HepG2 (cell line): Measurements from ENCODE around the gene G6PD. TPM values are rescaled to one million over a fixed set of nuclear protein-coding genes. Genes with fewer than 3 reads are reported as not detected.

Experiments used
- ATF7-NPFF ChIP-seq: sonication (generic); formaldehyde crosslinking; IDR thresholded peaks from 2 replicates; pipeline ENCODE4 v1.8.1; 2023; ENCODE audit warnings: mild to moderate bottlenecking, low read depth, missing genetic modification reagents, moderate library complexity
- BCLAF1 ChIP-seq: fragments of 450-650 bp; IDR thresholded peaks from 2 replicates; pipeline ENCODE4 v1.6.1; 2017; ENCODE audit warnings: mild to moderate bottlenecking
- GATAD2A ChIP-seq: IDR thresholded peaks from 2 replicates; pipeline ENCODE4 v1.6.1; 2016
- IRF2 ChIP-seq: IDR thresholded peaks from 2 replicates; pipeline ENCODE4 v1.6.1; 2018; ENCODE audit warnings: missing genetic modification reagents, missing compliant biosample characterization
- KLF13 ChIP-seq: sonication (generic); formaldehyde crosslinking; IDR thresholded peaks from 2 replicates; pipeline ENCODE4 v1.4.0; 2020; ENCODE audit warnings: mild to moderate bottlenecking, missing genetic modification reagents
- MAFK ChIP-seq, 2 experiments: IDR thresholded peaks in 1 of 2; conservative IDR thresholded peaks in 1 of 2; 2 replicates each; pipeline ENCODE4 v1.6.1; 2011; ENCODE audit warnings: improper control_type of control experiment in 2 of 2, low read length in 2 of 2
- MED1 ChIP-seq: sonication (generic); formaldehyde crosslinking; IDR thresholded peaks from 2 replicates; pipeline ENCODE4 v1.4.0; 2020; ENCODE audit warnings: missing genetic modification reagents
- MTF1 ChIP-seq: sonication (generic); formaldehyde crosslinking; IDR thresholded peaks from 2 replicates; pipeline ENCODE4 v1.5.0; 2020; ENCODE audit warnings: missing genetic modification reagents
- MTF2 ChIP-seq: sonication (generic); formaldehyde crosslinking; IDR thresholded peaks from 2 replicates; pipeline ENCODE4 v1.5.0; 2020; ENCODE audit warnings: missing genetic modification reagents, borderline replicate concordance
- ZFP36L1 ChIP-seq: sonication (generic); formaldehyde crosslinking; IDR thresholded peaks from 2 replicates; pipeline ENCODE4 v1.8.0; 2022; ENCODE audit warnings: mild to moderate bottlenecking, missing genetic modification reagents, moderate library complexity
- ZNF33A ChIP-seq: sonication (generic); formaldehyde crosslinking; IDR thresholded peaks from 2 replicates; pipeline ENCODE4 v1.5.1; 2020; ENCODE audit warnings: missing genetic modification reagents, mild to moderate bottlenecking, moderate library complexity, borderline replicate concordance
- ZNF33B ChIP-seq: sonication (generic); formaldehyde crosslinking; IDR thresholded peaks from 2 replicates; pipeline ENCODE4 v1.5.1; 2020; ENCODE audit warnings: mild to moderate bottlenecking, missing genetic modification reagents
- ZNF703 ChIP-seq: sonication (generic); formaldehyde crosslinking; IDR thresholded peaks from 2 replicates; pipeline ENCODE4 v1.5.1; 2020; ENCODE audit warnings: missing genetic modification reagents, mild to moderate bottlenecking, moderate library complexity, borderline replicate concordance
- polyA plus RNA-seq, 8 experiments: library from polyadenylated mRNA; depleted of rRNA in 3 of 8; stranded (reverse) in 7 of 8; unstranded in 1 of 8; fragments of >200 nt; fragmentation: Illumina TruSeq in 4 of 8; extraction: Trizol in 4 of 8; gene quantifications; 2 replicates each; pipeline versions ENCODE4 v1.2.1 to v1.2.3, GENCODE V29; 2011 to 2016; ENCODE audit warnings: low read depth in 4 of 8, missing spikeins in 1 of 8, mixed read lengths in 1 of 8; ENCODE audit not compliant: insufficient read depth in 1 of 8
- total RNA-seq, 5 experiments: library from RNA; depleted of rRNA; stranded (reverse); fragments of >200 nt; fragmentation: Illumina TruSeq; extraction: Trizol; gene quantifications; 2 replicates each; pipeline ENCODE4 v1.2.3, GENCODE V29; 2016; ENCODE audit warnings: low read depth in 1 of 5
- TF ChIP-seq, protein P1 (sequence below): sonication (generic); formaldehyde crosslinking; IDR thresholded peaks from 2 replicates; pipeline ENCODE4 v1.4.0; 2020; ENCODE audit warnings: missing genetic modification reagents, borderline replicate concordance
- TF ChIP-seq, protein P2 (sequence below): sonication (generic); formaldehyde crosslinking; IDR thresholded peaks from 2 replicates; pipeline ENCODE4 v1.5.1; 2020; ENCODE audit warnings: missing genetic modification reagents, mild to moderate bottlenecking, borderline replicate concordance
- TF ChIP-seq, protein P3 (sequence below): sonication (generic); formaldehyde crosslinking; IDR thresholded peaks from 2 replicates; pipeline ENCODE4 v1.8.0; 2022; ENCODE audit warnings: mild to moderate bottlenecking, missing genetic modification reagents, moderate library complexity
- TF ChIP-seq, protein P4 (sequence below): sonication (generic); formaldehyde crosslinking; IDR thresholded peaks from 2 replicates; pipeline ENCODE4 v1.8.0; 2022; ENCODE audit warnings: missing genetic modification reagents, mild to moderate bottlenecking, inconsistent platforms, borderline replicate concordance

The G6PD gene
- total and polyA plus RNA-seq, 2 of the 13 experiments (the other 11 are each of a cell fraction or from before 2014, with no cell fraction given) = 18.8 to 28.8 TPM

DNA sequence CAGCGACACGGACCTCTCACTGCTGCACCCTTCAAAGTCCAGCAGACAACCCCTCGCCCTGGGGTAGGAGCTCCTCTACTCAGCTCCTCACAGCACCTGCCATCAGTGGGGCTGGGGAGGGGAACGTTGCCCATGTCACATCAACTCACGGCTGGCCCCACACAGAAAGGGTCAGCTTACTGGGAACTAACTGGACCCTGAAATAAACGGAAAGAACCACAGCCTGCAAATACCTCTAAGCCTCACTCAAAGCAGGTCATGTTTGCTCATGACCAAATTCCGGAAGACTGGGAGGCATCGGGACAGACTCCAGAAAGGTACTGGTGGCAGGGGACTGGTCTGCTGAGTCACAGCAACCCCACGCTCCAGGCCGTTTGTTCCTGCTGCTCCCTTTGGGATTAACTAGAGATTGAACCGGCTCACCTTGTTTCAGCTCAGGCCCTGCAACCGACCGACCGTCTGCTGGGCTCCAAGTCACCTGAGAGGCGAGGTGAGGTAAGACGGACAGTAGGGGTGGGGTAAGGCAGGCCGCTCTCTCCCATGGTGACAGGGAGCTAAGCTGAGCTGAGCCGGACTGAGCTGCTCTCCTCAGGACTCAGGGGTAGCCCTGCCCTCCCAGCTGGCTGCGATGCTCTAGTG is 5.6 kb downstream of the G6PD start (continued):
- TF ChIP-seq, protein P1, sequence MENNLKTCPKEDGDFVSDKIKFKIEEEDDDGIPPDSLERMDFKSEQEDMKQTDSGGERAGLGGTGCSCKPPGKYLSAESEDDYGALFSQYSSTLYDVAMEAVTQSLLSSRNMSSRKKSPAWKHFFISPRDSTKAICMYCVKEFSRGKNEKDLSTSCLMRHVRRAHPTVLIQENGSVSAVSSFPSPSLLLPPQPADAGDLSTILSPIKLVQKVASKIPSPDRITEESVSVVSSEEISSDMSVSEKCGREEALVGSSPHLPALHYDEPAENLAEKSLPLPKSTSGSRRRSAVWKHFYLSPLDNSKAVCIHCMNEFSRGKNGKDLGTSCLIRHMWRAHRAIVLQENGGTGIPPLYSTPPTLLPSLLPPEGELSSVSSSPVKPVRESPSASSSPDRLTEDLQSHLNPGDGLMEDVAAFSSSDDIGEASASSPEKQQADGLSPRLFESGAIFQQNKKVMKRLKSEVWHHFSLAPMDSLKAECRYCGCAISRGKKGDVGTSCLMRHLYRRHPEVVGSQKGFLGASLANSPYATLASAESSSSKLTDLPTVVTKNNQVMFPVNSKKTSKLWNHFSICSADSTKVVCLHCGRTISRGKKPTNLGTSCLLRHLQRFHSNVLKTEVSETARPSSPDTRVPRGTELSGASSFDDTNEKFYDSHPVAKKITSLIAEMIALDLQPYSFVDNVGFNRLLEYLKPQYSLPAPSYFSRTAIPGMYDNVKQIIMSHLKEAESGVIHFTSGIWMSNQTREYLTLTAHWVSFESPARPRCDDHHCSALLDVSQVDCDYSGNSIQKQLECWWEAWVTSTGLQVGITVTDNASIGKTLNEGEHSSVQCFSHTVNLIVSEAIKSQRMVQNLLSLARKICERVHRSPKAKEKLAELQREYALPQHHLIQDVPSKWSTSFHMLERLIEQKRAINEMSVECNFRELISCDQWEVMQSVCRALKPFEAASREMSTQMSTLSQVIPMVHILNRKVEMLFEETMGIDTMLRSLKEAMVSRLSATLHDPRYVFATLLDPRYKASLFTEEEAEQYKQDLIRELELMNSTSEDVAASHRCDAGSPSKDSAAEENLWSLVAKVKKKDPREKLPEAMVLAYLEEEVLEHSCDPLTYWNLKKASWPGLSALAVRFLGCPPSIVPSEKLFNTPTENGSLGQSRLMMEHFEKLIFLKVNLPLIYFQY (CRISPR knock-in tag) = no peak
- TF ChIP-seq ZNF703 = no peak
- TF ChIP-seq KLF13 (CRISPR knock-in tag) = no peak
- no peak for TF ChIP-seq ZNF33B (CRISPR knock-in tag)
- peak; percentile 37; the same call in 1 of the 2 replicates for TF ChIP-seq IRF2 (CRISPR knock-in tag)
- no peak; the same call in 1 of the 2 replicates for TF ChIP-seq GATAD2A (CRISPR knock-in tag)
- peak; percentile 33 to 42; a peak in 1 of 4 replicates for TF ChIP-seq MAFK (conservative IDR thresholded peaks at IDR 0.05 in 1 of 2, IDR thresholded peaks at IDR 0.05 in 1 of 2; ENCODE audit: low read length in 2 of 2)
- TF ChIP-seq, protein P2, sequence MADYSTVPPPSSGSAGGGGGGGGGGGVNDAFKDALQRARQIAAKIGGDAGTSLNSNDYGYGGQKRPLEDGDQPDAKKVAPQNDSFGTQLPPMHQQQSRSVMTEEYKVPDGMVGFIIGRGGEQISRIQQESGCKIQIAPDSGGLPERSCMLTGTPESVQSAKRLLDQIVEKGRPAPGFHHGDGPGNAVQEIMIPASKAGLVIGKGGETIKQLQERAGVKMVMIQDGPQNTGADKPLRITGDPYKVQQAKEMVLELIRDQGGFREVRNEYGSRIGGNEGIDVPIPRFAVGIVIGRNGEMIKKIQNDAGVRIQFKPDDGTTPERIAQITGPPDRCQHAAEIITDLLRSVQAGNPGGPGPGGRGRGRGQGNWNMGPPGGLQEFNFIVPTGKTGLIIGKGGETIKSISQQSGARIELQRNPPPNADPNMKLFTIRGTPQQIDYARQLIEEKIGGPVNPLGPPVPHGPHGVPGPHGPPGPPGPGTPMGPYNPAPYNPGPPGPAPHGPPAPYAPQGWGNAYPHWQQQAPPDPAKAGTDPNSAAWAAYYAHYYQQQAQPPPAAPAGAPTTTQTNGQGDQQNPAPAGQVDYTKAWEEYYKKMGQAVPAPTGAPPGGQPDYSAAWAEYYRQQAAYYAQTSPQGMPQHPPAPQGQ (CRISPR knock-in tag) = no peak
- no peak for TF ChIP-seq MTF1 (CRISPR knock-in tag)
- TF ChIP-seq ATF7-NPFF (CRISPR knock-in tag) = no peak
- TF ChIP-seq, protein P3, sequence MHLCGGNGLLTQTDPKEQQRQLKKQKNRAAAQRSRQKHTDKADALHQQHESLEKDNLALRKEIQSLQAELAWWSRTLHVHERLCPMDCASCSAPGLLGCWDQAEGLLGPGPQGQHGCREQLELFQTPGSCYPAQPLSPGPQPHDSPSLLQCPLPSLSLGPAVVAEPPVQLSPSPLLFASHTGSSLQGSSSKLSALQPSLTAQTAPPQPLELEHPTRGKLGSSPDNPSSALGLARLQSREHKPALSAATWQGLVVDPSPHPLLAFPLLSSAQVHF (CRISPR knock-in tag) = no peak
- peak; percentile 84 for TF ChIP-seq MED1 (CRISPR knock-in tag)
- TF ChIP-seq ZNF33A = no peak
- TF ChIP-seq ZFP36L1 (CRISPR knock-in tag) = no peak
- TF ChIP-seq, protein P4, sequence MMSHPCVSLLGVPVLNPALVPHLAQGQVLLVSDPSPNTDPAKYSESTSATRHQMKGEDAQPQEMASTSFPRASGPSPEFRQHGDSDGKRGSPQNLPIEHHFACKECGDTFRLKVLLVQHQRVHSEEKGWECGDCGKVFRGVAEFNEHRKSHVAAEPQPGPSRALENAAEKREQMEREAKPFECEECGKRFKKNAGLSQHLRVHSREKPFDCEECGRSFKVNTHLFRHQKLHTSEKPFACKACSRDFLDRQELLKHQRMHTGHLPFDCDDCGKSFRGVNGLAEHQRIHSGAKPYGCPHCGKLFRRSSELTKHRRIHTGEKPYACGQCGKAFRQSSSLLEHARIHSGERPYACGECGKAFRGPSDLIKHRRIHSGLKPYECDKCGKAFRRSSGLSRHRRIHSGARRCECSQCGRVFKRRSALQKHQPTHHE (CRISPR knock-in tag) = no peak
- no peak for TF ChIP-seq BCLAF1
- TF ChIP-seq MTF2 (CRISPR knock-in tag) = no peak
